Measurements from ENCODE around the gene NCKIPSD.

NCKIPSD gene

GRCh38 chr3:48696601-48697000, 10.9 kb upstream of the NCKIPSD start:
- no peak for DNase-seq (ENCODE audit: low read depth)

GRCh38 chr3:48696156-48696555, 10.4 kb upstream of the NCKIPSD start:
- DNase-seq (ENCODE audit: low read depth) = no peak

- DNase-seq (ENCODE audit: low read depth) = no peak
Measured at GRCh38 chr3:48695393-48695753, 9.7 kb upstream of the NCKIPSD start.

GRCh38 chr3:48694610-48695392, 9.1 kb upstream of the NCKIPSD start:
- no peak for DNase-seq (ENCODE audit: low read depth)

- DNase-seq (ENCODE audit: low read depth) = no peak
Measured at GRCh38 chr3:48693826-48694225, 8.1 kb upstream of the NCKIPSD start.

- DNase-seq (ENCODE audit: low read depth) = no peak
Measured at GRCh38 chr3:48692551-48692950, 6.8 kb upstream of the NCKIPSD start.

GRCh38 chr3:48690846-48691458, 5.2 kb upstream of the NCKIPSD start:
- no peak for DNase-seq (ENCODE audit: low read depth)

GRCh38 chr3:48689384-48689783, 3.7 kb upstream of the NCKIPSD start:
- DNase-seq (ENCODE audit: low read depth) = no peak

GRCh38 chr3:48688737-48689075, 3.0 kb upstream of the NCKIPSD start:
- DNase-seq (ENCODE audit: low read depth) = no peak

GRCh38 chr3:48688032-48688736, 2.5 kb upstream of the NCKIPSD start:
- DNase-seq (ENCODE audit: low read depth) = no peak

- DNase-seq (ENCODE audit: low read depth) = no peak
Measured at GRCh38 chr3:48687220-48687678, 1.5 kb upstream of the NCKIPSD start.

- DNase-seq (ENCODE audit: low read depth) = no peak
Measured at GRCh38 chr3:48686538-48687219, 964 bp upstream of the NCKIPSD start.

- DNase-seq (ENCODE audit: low read depth) = no peak
Measured at GRCh38 chr3:48685293-48685602, 467 bp downstream of the NCKIPSD start.

- DNase-seq (ENCODE audit: low read depth) = no peak
Measured at GRCh38 chr3:48684480-48685143, 1.1 kb downstream of the NCKIPSD start.

GRCh38 chr3:48684054-48684349, 1.7 kb downstream of the NCKIPSD start:
- no peak for DNase-seq (ENCODE audit: low read depth)

GRCh38 chr3:48682786-48683185, 2.9 kb downstream of the NCKIPSD start:
- DNase-seq (ENCODE audit: low read depth) = no peak

- DNase-seq (ENCODE audit: low read depth) = no peak
Measured at GRCh38 chr3:48681974-48682610, 3.6 kb downstream of the NCKIPSD start.

- no peak for DNase-seq (ENCODE audit: low read depth)
Measured at GRCh38 chr3:48681541-48681880, 4.2 kb downstream of the NCKIPSD start.

- no peak for DNase-seq (ENCODE audit: low read depth)
Measured at GRCh38 chr3:48680811-48681540, 4.7 kb downstream of the NCKIPSD start.

GRCh38 chr3:48679411-48680391, 6.0 kb downstream of the NCKIPSD start:
- no peak for DNase-seq (ENCODE audit: low read depth)

Measured in T follicular helper cell (primary cell).